ELR (cell line): Measurements from ENCODE around the gene DMRT3.

ENCODE experiments used
- DNase-seq: peaks from one replicate; pipeline ENCODE4 v3.0.0-alpha.2; 2015; ENCODE audit warnings: low read depth

Gene DMRT3

GRCh38 chr9:976258-976942 is at the start of gene DMRT3:
Gene DMRT3, plus strand, starts transcription at chr9:976655. Its CDS starts 347 bp downstream, at chr9:977002.
- no peak for DNase-seq

GRCh38 chr9:926976-927375 is 49.5 kb upstream of the DMRT3 start:
- DNase-seq: no peak

GRCh38 chr9:928363-929042 is 48.0 kb upstream of the DMRT3 start:
- peak; percentile 29 for DNase-seq

- DNase-seq: no peak
These were observed 46.7 kb upstream of the DMRT3 start for GRCh38 chr9:929719-930118.

- DNase-seq: no peak
These were observed 43.1 kb upstream of the DMRT3 start for GRCh38 chr9:933356-933755.

- DNase-seq: peak; percentile 16
These were observed 41.0 kb upstream of the DMRT3 start for GRCh38 chr9:935348-935965.

- no peak for DNase-seq
These were observed 33.5 kb upstream of the DMRT3 start for GRCh38 chr9:942805-943580.

GRCh38 chr9:947985-948384 is 28.5 kb upstream of the DMRT3 start:
- DNase-seq: no peak

GRCh38 chr9:948497-948896 is 28.0 kb upstream of the DMRT3 start:
- DNase-seq: no peak

GRCh38 chr9:950139-950538 is 26.3 kb upstream of the DMRT3 start:
- no peak for DNase-seq

- no peak for DNase-seq
These were observed 23.9 kb upstream of the DMRT3 start for GRCh38 chr9:952546-952945.

- DNase-seq: no peak
These were observed 17.4 kb upstream of the DMRT3 start for GRCh38 chr9:959105-959504.

GRCh38 chr9:959914-960313 is 16.5 kb upstream of the DMRT3 start:
- DNase-seq: no peak

GRCh38 chr9:962023-962422 is 14.4 kb upstream of the DMRT3 start:
- DNase-seq: peak; percentile 40

GRCh38 chr9:965497-965896 is 11.0 kb upstream of the DMRT3 start:
- no peak for DNase-seq

GRCh38 chr9:966870-967269 is 9.6 kb upstream of the DMRT3 start:
- DNase-seq: no peak

- DNase-seq: no peak
These were observed 9.0 kb upstream of the DMRT3 start for GRCh38 chr9:967436-967835.

GRCh38 chr9:967903-968641 is 8.4 kb upstream of the DMRT3 start:
- peak; percentile 4 for DNase-seq

GRCh38 chr9:969310-970150 is 6.9 kb upstream of the DMRT3 start:
- no peak for DNase-seq

GRCh38 chr9:970151-970996 is 6.1 kb upstream of the DMRT3 start:
- DNase-seq: no peak
